ENCODE measurements around the gene MRPL12. TPM values are rescaled to one million over a fixed set of nuclear protein-coding genes. Genes with fewer than 3 reads are reported as not detected.

The MRPL12 gene
- total RNA-seq, 2 donors from 2014 or later: 19.8 to 33.4 TPM

- peaks cover 13% of the 10 kb centered on the region for H3K36me3 ChIP-seq
- no peaks in the 10 kb centered on the region for H3K9me3 ChIP-seq
- H3K27ac ChIP-seq: peak overlapping the region; percentile 80 to 94
- DNase-seq (ENCODE audit: low spot score): no peak
- H3K27me3 ChIP-seq (replicated peaks; ENCODE audit: insufficient read depth): no peaks in the 10 kb centered on the region
- no peak for ATAC-seq (ENCODE audit: insufficient number of reproducible peaks, low FRiP score, low read depth)
- no peak for TF ChIP-seq CTCF (IDR thresholded peaks at IDR 0.05)
- peaks cover 18 to 27% of the 10 kb centered on the region in 2 donors for H3K4me1 ChIP-seq (ENCODE audit: control insufficient read depth in 1 of 2, low read depth in 2 of 2)
- peak overlapping the region; percentile 72 for H3K4me3 ChIP-seq
These were observed 834 bp downstream of the MRPL12 start for GRCh38 chr17:81703747-81704654.

- TF ChIP-seq CTCF (IDR thresholded peaks at IDR 0.05): no peak
- Histone ChIP-seq H3K4me1 (ENCODE audit: control insufficient read depth in 1 of 2, low read depth in 2 of 2) (peaks cover 18 to 33% of the 10 kb centered on the region in 2 donors), H3K9me3 (no peaks in the 10 kb centered on the region), H3K36me3 (peaks cover 10% of the 10 kb centered on the region), H3K27ac (no peak overlapping the region), H3K4me3 (no peak overlapping the region), H3K27me3 (replicated peaks; ENCODE audit: insufficient read depth) (no peaks in the 10 kb centered on the region)
- ATAC-seq (ENCODE audit: insufficient number of reproducible peaks, low FRiP score, low read depth) (no peak), DNase-seq (ENCODE audit: low spot score) (no peak)
These were observed 2.5 kb downstream of the MRPL12 start for GRCh38 chr17:81705518-81706231.

- no peak for TF ChIP-seq CTCF (IDR thresholded peaks at IDR 0.05)
- DNase-seq (ENCODE audit: low spot score) (no peak), ATAC-seq (ENCODE audit: insufficient number of reproducible peaks, low FRiP score, low read depth) (no peak)
- no peak overlapping the region for H3K27ac ChIP-seq
- H3K9me3 ChIP-seq: no peaks in the 10 kb centered on the region
- peaks cover 10% of the 10 kb centered on the region for H3K36me3 ChIP-seq
- H3K4me1 ChIP-seq (ENCODE audit: control insufficient read depth in 1 of 2, low read depth in 2 of 2): peaks cover 20 to 38% of the 10 kb centered on the region in 2 donors
- no peaks in the 10 kb centered on the region for H3K27me3 ChIP-seq (replicated peaks; ENCODE audit: insufficient read depth)
- H3K4me3 ChIP-seq: no peak overlapping the region
These were observed 3.1 kb downstream of the MRPL12 start for GRCh38 chr17:81706232-81706611.

GRCh38 chr17:81706757-81707624 lies 3.8 kb downstream of the MRPL12 start:
- DNase-seq (ENCODE audit: low spot score): no peak
- Histone ChIP-seq H3K27me3 (replicated peaks; ENCODE audit: insufficient read depth) (no peaks in the 10 kb centered on the region), H3K27ac (no peak overlapping the region), H3K4me1 (ENCODE audit: control insufficient read depth in 1 of 2, low read depth in 2 of 2) (peaks cover 21 to 36% of the 10 kb centered on the region in 2 donors), H3K36me3 (peaks cover 10% of the 10 kb centered on the region), H3K4me3 (no peak overlapping the region), H3K9me3 (no peaks in the 10 kb centered on the region)
- no peak for TF ChIP-seq CTCF (IDR thresholded peaks at IDR 0.05)
- ATAC-seq (ENCODE audit: insufficient number of reproducible peaks, low FRiP score, low read depth): no peak

Data from thoracic aorta (tissue), 2 donors.